ENCODE results near the gene WFS1. TPM values are rescaled to one million over a fixed set of nuclear protein-coding genes. Genes with fewer than 3 reads are reported as not detected.

WFS1 gene
- total RNA-seq, 1 experiment from 2014 or later, result 21.5 TPM

- DNase-seq (ENCODE audit: low read depth, low spot score) (no peak), ATAC-seq (no peak)
- intact Hi-C loops (cut with micrococcal nuclease), result no loop called here
- no peaks in the 10 kb centered on the region for H3K36me3 ChIP-seq (ENCODE audit: control insufficient read depth in 1 of 2, insufficient read depth in 2 of 2, low read length in 2 of 2)
- RAD21 ChIA-PET (ENCODE audit: low non-redundant PET in 1 of 2, low total read pairs in 2 of 2, uncharacterized antibody in 2 of 2, unreplicated experiment in 2 of 2), result no interaction called here
- no peak overlapping the region for H3K4me3 ChIP-seq (replicated peaks in 1 of 2; ENCODE audit: low read depth in 1 of 2, low read length in 2 of 2)
- H3K9ac ChIP-seq (ENCODE audit: low read length), result no peak overlapping the region
- H3K27ac ChIP-seq (ENCODE audit: low read depth, low read length), result no peak overlapping the region
- no peaks in the 10 kb centered on the region for H3K9me2 ChIP-seq (ENCODE audit: insufficient read depth)
- no peak overlapping the region for H2AFZ ChIP-seq (ENCODE audit: low read depth, low read length, poor library complexity, severe bottlenecking)
- no TSS peak for BruUV-seq (replicated peaks)
- H3K79me2 ChIP-seq (ENCODE audit: insufficient read depth, low read length), result no peaks in the 10 kb centered on the region
- H3K4me2 ChIP-seq (ENCODE audit: low read length), result no peak overlapping the region
- H3K27me3 ChIP-seq (ENCODE audit: insufficient read depth, low read length), result no peaks in the 10 kb centered on the region
- no peaks in the 10 kb centered on the region for H3K9me3 ChIP-seq (ENCODE audit: control insufficient read depth in 1 of 2, insufficient read depth in 1 of 2, low read depth in 1 of 2, low read length in 2 of 2)
- POLR2A ChIA-PET, result no interaction called here
- H4K20me1 ChIP-seq (ENCODE audit: insufficient read depth), result no peaks in the 10 kb centered on the region
- no peak for TF ChIP-seq SIN3A (IDR thresholded peaks at IDR 0.05; ENCODE audit: low read depth)
- peaks cover 8 to 10% of the 10 kb centered on the region in 2 experiments for H3K4me1 ChIP-seq (ENCODE audit: control insufficient read depth in 1 of 2, insufficient read depth in 2 of 2, low read length in 2 of 2)
- CTCF ChIA-PET, result interaction anchor here (1.4 to 1.8 kb wide), 2 partner anchors 11 to 56 kb away, joined by 3 to 9 read pairs; no protein-coding TSS in a partner anchor
Observed at GRCh38 chr4:6320663-6321062, 51.0 kb downstream of the WFS1 start.

- Histone ChIP-seq H3K9me3 (ENCODE audit: control insufficient read depth in 1 of 2, insufficient read depth in 1 of 2, low read depth in 1 of 2, low read length in 2 of 2) (no peaks in the 10 kb centered on the region), H2AFZ (ENCODE audit: low read depth, low read length, poor library complexity, severe bottlenecking) (no peak overlapping the region), H3K4me3 (replicated peaks in 1 of 2; ENCODE audit: low read depth in 1 of 2, low read length in 2 of 2) (no peak overlapping the region), H4K20me1 (ENCODE audit: insufficient read depth) (no peaks in the 10 kb centered on the region), H3K79me2 (ENCODE audit: insufficient read depth, low read length) (no peaks in the 10 kb centered on the region), H3K27ac (ENCODE audit: low read depth, low read length) (no peak overlapping the region), H3K36me3 (ENCODE audit: control insufficient read depth in 1 of 2, insufficient read depth in 2 of 2, low read length in 2 of 2) (no peaks in the 10 kb centered on the region), H3K4me2 (ENCODE audit: low read length) (no peak overlapping the region), H3K9me2 (ENCODE audit: insufficient read depth) (no peaks in the 10 kb centered on the region), H3K9ac (ENCODE audit: low read length) (no peak overlapping the region), H3K4me1 (ENCODE audit: control insufficient read depth in 1 of 2, insufficient read depth in 2 of 2, low read length in 2 of 2) (peaks cover 8 to 16% of the 10 kb centered on the region in 2 experiments), H3K27me3 (ENCODE audit: insufficient read depth, low read length) (no peaks in the 10 kb centered on the region)
- ChIA-PET RAD21 (ENCODE audit: low non-redundant PET in 1 of 2, low total read pairs in 2 of 2, uncharacterized antibody in 2 of 2, unreplicated experiment in 2 of 2) (no interaction called here), CTCF (interaction anchor here (1.4 kb wide), 1 partner anchor 57 kb away, joined by 3 read pairs; no protein-coding TSS in a partner anchor), POLR2A (no interaction called here)
- no peak for ATAC-seq
- intact Hi-C loops (cut with micrococcal nuclease), result no loop called here
- TF ChIP-seq SP1 (IDR thresholded peaks at IDR 0.05; ENCODE audit: low read depth), result no peak
- DNase-seq (ENCODE audit: low read depth, low spot score), result no peak
- no TSS peak for BruUV-seq (replicated peaks)
Observed at GRCh38 chr4:6321361-6321760, 51.7 kb downstream of the WFS1 start.

Data from HCT116 (cell line).